K562 (cell line): ENCODE data around the gene MAP1LC3B2. TPM values are rescaled to one million over a fixed set of nuclear protein-coding genes. Genes with fewer than 3 reads are reported as not detected.

Experiments
- ATF1 ChIP-seq, 2 experiments: fragments of 450-650 bp in 1 of 2; IDR thresholded peaks; 2 replicates each; pipeline ENCODE4 v1.6.1; 2016; ENCODE audit warnings: missing compliant biosample characterization in 1 of 2, missing genetic modification characterization in 1 of 2
- ATF4 ChIP-seq: fragments of 450-650 bp; formaldehyde crosslinking; IDR thresholded peaks from 2 replicates; pipeline ENCODE4 v1.4.0; 2022; ENCODE audit warnings: mild to moderate bottlenecking, moderate library complexity
- GTF2A2 ChIP-seq: IDR thresholded peaks from 2 replicates; pipeline ENCODE4 v1.6.1; 2016; ENCODE audit warnings: mild to moderate bottlenecking, missing genetic modification characterization, missing compliant biosample characterization
- HMGXB4 ChIP-seq: sonication (generic); formaldehyde crosslinking; IDR thresholded peaks from 2 replicates; pipeline ENCODE4 v1.8.1; 2023; ENCODE audit warnings: mild to moderate bottlenecking, missing genetic modification reagents
- L3MBTL2 ChIP-seq: fragments of 450-650 bp; IDR thresholded peaks from 2 replicates; pipeline ENCODE4 v1.6.1; 2016; ENCODE audit warnings: mild to moderate bottlenecking, moderate library complexity
- MLLT1 ChIP-seq, 2 experiments: fragments of 450-650 bp; IDR thresholded peaks; 2 replicates each; pipeline ENCODE4 v1.6.1; 2016
- NFRKB ChIP-seq: fragments of 450-650 bp; IDR thresholded peaks from 2 replicates; pipeline ENCODE4 v1.6.1; 2016; ENCODE audit warnings: low read depth
- PBX2 ChIP-seq, 2 experiments: IDR thresholded peaks in 1 of 2; conservative IDR thresholded peaks in 1 of 2; 2 replicates each; pipeline ENCODE4 v1.6.1; 2016; ENCODE audit warnings: low read depth in 2 of 2, mild to moderate bottlenecking in 1 of 2, missing compliant biosample characterization in 1 of 2, missing genetic modification characterization in 1 of 2, moderate library complexity in 1 of 2
- PTTG1 ChIP-seq: fragments of 450-650 bp; IDR thresholded peaks from 2 replicates; pipeline ENCODE4 v1.6.1; 2016; ENCODE audit warnings: low read depth, mild to moderate bottlenecking, missing genetic modification characterization, missing compliant biosample characterization
- RBFOX2 ChIP-seq: fragments of 200-400 bp; formaldehyde crosslinking; IDR thresholded peaks from 2 replicates; pipeline ENCODE4 v1.6.1; 2017; ENCODE audit warnings: low read depth, mild to moderate bottlenecking, low read length, moderate library complexity
- SAP30 ChIP-seq: fragments of 200-600 bp; sonication (generic); IDR thresholded peaks from 2 replicates; pipeline ENCODE4 v1.6.1; 2012; ENCODE audit warnings: borderline replicate concordance, low read depth, mild to moderate bottlenecking, moderate library complexity, low read length, control low read depth, inconsistent platforms; ENCODE audit not compliant: insufficient read depth, poor library complexity, severe bottlenecking
- SNAPC5 ChIP-seq: fragments of 250-450 bp; sonication (Bioruptor Pico); IDR thresholded peaks from 2 replicates; pipeline ENCODE4 v1.8.0; 2021; ENCODE audit warnings: moderate library complexity, mild to moderate bottlenecking, inconsistent platforms
- ZC3H4 ChIP-seq: sonication (generic); formaldehyde crosslinking; IDR thresholded peaks from 2 replicates; pipeline ENCODE4 v1.9.0; 2021; ENCODE audit warnings: missing genetic modification reagents, borderline replicate concordance
- ZNF12 ChIP-seq: sonication (generic); formaldehyde crosslinking; IDR thresholded peaks from 2 replicates; pipeline ENCODE4 v1.4.0; 2020; ENCODE audit warnings: mild to moderate bottlenecking, missing genetic modification reagents
- ZNF695 ChIP-seq: fragments of 450-650 bp; formaldehyde crosslinking; IDR thresholded peaks from 2 replicates; pipeline ENCODE4 v1.4.0; 2020; ENCODE audit warnings: mild to moderate bottlenecking, moderate library complexity
- ZNF699 ChIP-seq: fragments of 250-450 bp; sonication (Bioruptor Pico); IDR thresholded peaks from 2 replicates; pipeline ENCODE4 v1.8.0; 2021; ENCODE audit warnings: mild to moderate bottlenecking, moderate library complexity; ENCODE audit not compliant: insufficient replicate concordance
- polyA plus RNA-seq, 8 experiments: library from polyadenylated mRNA; depleted of rRNA in 4 of 8; stranded (reverse) in 5 of 8; unstranded in 3 of 8; fragments of >200 nt; fragmentation: Nextera tagmentation in 2 of 8; fragmentation: Illumina TruSeq in 1 of 8; extraction: Ambion mirVana in 2 of 8; extraction: Trizol in 1 of 8; gene quantifications; 2 replicates each; pipeline versions ENCODE4 v1.2.1 to v1.2.3, GENCODE V29; 2011 to 2014; ENCODE audit warnings: inconsistent platforms in 1 of 8, missing spikeins in 1 of 8
- total RNA-seq, 7 experiments: library from RNA; depleted of rRNA in 6 of 7; stranded (reverse); fragments of >200 nt in 6 of 7; fragmentation: Illumina TruSeq in 2 of 7; extraction: Trizol in 2 of 7; gene quantifications; 2 replicates each; pipeline versions ENCODE4 v1.2.1 to v1.2.3, GENCODE V29; 2011 to 2021; ENCODE audit warnings: low replicate concordance in 1 of 7

Gene MAP1LC3B2
- total and polyA plus RNA-seq, 9 of the 15 experiments (the other 6 are each of a cell fraction or from before 2014, with no cell fraction given): 0.53 to 2.8 (median 0.76) TPM; not detected in 2

- TF ChIP-seq ZNF699 (CRISPR knock-in tag): no peak
- TF ChIP-seq NFRKB: no peak
- peak; percentile 85 for TF ChIP-seq ATF4 (CRISPR knock-in tag)
- TF ChIP-seq SAP30: no peak
- TF ChIP-seq ZNF12 (CRISPR knock-in tag): no peak
- TF ChIP-seq SNAPC5: peak; percentile 69
- TF ChIP-seq ZC3H4: no peak
- TF ChIP-seq MLLT1 (IDR thresholded peaks at IDR 0.05): no peak
- TF ChIP-seq ATF1 (CRISPR knock-in tag; IDR thresholded peaks at IDR 0.05): no peak
- peak; percentile 52; the same call in 1 of the 2 replicates for TF ChIP-seq ATF1 (tag; IDR thresholded peaks at IDR 0.05)
- no peak for TF ChIP-seq HMGXB4
- no peak for TF ChIP-seq RBFOX2
- TF ChIP-seq PBX2 (CRISPR knock-in tag; IDR thresholded peaks at IDR 0.05; ENCODE audit: low read depth): no peak
- peak; percentile 69 for TF ChIP-seq PBX2 (tag; conservative IDR thresholded peaks at IDR 0.05; ENCODE audit: low read depth)
- no peak for TF ChIP-seq ZNF695
- TF ChIP-seq L3MBTL2: no peak
- TF ChIP-seq PTTG1 (tag): peak; percentile 99
- TF ChIP-seq GTF2A2 (tag): peak; percentile 99
Observed at GRCh38 chr12:116556356-116556952, 2.7 kb upstream of the MAP1LC3B2 start (continued).
